MM.1S (cell line): ENCODE measurements around the gene RFC5.

Experiments
- CTCF ChIP-seq: fragments of 300-600 bp; sonication (generic); IDR thresholded peaks from 2 replicates; pipeline ENCODE4 v1.5.1; 2016; ENCODE audit warnings: antibody characterized with exemption, low read length, mixed read lengths
- EZH2phosphoT487 ChIP-seq: fragments of 300-600 bp; sonication (generic); IDR thresholded peaks from 2 replicates; pipeline ENCODE4 v1.6.1; 2018; ENCODE audit warnings: antibody characterized with exemption, low read length

DNA sequence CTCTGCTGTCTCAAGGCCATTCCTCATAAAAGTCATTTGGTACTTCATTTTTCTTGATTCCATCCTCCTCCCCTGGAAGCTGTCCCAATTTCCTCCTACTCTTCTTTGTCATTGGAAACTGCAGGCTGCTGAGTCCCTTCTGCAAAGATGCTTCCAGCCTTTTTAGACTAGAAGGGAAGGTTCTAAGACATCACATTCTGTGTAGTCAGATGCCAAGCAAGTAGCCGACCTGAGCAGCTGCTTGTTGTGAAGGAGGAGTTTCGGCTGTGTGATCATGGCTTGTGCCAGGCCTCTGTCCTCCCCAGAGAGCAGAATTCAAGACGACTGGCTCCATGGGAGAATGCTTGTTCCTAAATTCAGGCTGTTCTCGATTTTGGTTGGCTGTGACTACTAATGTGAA, 8.7 kb downstream of the RFC5 start:
- TF ChIP-seq CTCF (no peak), EZH2phosphoT487 (no peak)
